Thyroid gland (tissue), 4 donors: ENCODE measurements around the gene ETS1.
A peak's percentile ranks its signal among the peaks of the same experiment; 100 is the strongest.

Source experiments
- POLR2A ChIP-seq, 2 donors: fragments of 450-650 bp; IDR thresholded peaks; one replicate each; pipeline ENCODE4 v1.6.1; 2017; ENCODE audit warnings: antibody characterized with exemption in 2 of 2, mild to moderate bottlenecking in 2 of 2, moderate library complexity in 1 of 2
- TF ChIP-seq, protein P1 (sequence below), 6 experiments: fragments of 200-600 bp in 3 of 6; fragments of 450-650 bp in 3 of 6; sonication (generic) in 3 of 6; IDR thresholded peaks; one replicate each; pipeline ENCODE4 v1.5.1; 2016 to 2019; ENCODE audit warnings: antibody characterized with exemption in 6 of 6, mild to moderate bottlenecking in 2 of 6, inconsistent platforms in 1 of 6, moderate library complexity in 1 of 6

DNA sequence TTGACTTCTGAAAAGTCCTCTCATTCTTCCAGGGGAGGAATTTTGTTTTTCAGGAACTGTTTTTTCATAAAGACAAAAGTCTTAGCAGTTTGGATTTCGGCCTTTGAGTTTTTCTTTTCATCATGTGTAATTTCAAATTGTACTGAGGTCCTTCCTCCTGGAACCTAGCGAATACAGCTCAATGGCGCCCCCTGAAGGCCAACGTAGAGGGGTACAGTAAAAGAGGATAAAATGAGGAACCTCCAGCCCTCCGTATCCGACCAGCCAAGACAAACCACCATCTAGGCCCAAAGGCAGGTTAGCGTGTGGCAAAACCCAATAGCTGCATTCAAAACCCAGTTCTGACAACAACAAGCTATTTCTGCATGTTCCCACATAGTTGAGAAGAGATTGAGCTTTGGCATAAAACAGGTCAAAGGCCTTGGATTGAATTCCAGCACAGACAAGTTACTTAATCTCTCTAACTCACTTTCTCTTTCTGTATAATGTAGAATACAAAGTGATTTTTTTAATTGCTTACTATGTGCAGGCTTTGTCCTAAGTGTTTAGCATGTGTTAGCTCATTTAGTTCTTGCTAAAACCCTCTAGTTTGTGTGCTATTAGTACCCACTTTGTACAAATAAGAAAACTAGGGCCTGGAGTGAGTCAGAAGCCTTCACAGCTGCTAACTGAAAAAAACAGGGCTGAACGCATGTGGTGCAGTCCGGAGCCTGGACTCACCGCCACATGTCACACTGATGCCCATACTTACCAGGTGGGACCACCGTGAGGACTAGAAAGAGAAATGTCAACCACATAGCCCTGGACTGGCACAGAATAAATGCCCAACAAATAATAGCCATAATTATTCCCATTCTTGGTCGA is 43.2 kb upstream of the ETS1 start:
- TF ChIP-seq POLR2A (IDR thresholded peaks at IDR 0.05) = no peak
- TF ChIP-seq, protein P1, sequence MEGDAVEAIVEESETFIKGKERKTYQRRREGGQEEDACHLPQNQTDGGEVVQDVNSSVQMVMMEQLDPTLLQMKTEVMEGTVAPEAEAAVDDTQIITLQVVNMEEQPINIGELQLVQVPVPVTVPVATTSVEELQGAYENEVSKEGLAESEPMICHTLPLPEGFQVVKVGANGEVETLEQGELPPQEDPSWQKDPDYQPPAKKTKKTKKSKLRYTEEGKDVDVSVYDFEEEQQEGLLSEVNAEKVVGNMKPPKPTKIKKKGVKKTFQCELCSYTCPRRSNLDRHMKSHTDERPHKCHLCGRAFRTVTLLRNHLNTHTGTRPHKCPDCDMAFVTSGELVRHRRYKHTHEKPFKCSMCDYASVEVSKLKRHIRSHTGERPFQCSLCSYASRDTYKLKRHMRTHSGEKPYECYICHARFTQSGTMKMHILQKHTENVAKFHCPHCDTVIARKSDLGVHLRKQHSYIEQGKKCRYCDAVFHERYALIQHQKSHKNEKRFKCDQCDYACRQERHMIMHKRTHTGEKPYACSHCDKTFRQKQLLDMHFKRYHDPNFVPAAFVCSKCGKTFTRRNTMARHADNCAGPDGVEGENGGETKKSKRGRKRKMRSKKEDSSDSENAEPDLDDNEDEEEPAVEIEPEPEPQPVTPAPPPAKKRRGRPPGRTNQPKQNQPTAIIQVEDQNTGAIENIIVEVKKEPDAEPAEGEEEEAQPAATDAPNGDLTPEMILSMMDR (IDR thresholded peaks at IDR 0.05) = peak; percentile 72 to 93 (median 85)
